Cardiac ventricle fibroblast (primary cell): Measurements from ENCODE around the gene RBKS. TPM values are rescaled to one million over a fixed set of nuclear protein-coding genes. Genes with fewer than 3 reads are reported as not detected.

Source experiments
- total RNA-seq: library from RNA; depleted of rRNA; stranded (reverse); fragments of >200 nt; gene quantifications from 2 replicates; pipeline ENCODE4 v1.2.3, GENCODE V29; 2015

The RBKS gene
- 0.75 and 1.3 TPM in 2 replicates for total RNA-seq

DNA sequence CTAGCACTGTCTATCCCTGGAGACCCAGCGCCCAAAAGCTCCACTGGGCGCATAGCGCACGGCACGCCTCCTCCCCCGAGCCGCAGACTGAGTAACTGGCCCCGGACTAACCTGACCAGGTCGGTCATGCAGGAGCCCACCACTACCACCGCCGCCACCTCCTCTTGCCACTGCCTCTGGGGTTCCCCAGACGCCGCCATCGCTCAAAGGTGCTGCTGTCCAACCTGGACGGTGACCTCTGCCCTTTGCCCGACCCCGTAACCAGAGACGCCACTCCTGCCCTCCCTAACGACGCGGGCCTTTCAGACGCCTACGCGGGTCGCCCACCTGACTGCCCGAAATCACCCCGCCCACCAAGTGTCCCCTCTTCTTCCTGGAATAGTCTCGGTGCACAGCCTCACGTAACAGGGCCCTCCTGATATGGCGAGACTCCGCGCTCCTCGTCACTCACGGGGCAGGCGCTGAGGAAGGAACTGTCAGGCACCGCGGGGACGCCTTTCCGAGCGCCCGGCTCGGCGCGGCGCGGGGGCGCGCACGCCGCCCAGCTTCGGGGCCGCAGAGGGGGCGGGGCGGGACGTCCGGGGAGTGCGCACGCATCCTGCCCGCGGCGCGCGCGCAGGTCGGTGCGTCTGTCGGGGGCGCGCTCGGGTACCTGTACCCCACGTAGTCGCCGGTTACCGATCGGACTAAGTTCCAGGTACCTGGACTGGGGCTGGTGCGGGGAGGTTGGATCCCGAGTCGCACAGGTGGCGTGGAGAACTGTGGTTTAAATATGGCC lies at the start of gene RBKS, which contains the start of gene BABAM2:
Gene RBKS (minus strand): TSS at position 242 of the 778 bp plus-strand sequence. CDS start 42 bp downstream, at position 200.
Gene BABAM2 (plus strand): TSS at position 584 of the 778 bp plus-strand sequence. CDS start 3,828 bp downstream, outside the sequence.

DNA sequence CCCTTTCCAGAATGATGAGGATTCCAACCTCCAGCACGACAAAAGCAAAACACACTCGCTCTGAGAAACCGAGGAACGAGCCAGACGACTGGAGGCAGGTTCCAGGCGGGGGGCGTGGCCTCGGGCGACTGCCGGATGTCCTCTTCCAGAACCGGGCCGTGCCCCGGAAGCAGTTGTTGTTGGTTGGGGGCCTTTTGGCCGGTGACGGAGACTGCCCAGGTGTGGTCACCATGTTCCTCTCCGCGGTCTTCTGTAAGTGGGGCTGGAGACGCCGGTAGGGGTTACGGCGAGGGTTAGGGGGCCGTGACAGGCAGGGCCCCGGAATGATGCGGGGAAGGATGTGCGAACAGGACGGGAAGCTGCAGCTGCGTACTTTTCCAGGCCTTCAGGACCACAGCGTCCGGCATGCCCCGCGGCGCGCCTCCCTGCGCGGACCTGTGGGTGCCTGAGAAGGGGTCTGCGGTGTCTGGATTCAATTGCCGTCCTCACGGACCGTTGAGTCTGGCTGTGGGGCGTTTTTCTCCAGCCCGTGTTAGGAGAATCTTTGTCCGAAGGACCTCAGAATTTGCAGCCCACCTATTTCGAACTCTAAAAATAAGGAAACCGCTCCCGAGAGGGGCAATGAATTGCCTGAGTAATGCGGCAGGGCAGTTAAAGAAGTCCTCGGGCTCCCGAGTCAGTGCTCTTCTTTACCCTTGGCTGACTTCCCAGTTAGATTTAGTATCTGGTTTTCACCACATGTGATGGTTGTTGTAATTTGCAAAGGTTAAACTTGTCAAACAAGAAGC lies 118.4 kb downstream of the RBKS start, which contains the start of gene MRPL33:
Gene MRPL33 (plus strand): TSS at position 172 of the 788 bp plus-strand sequence. CDS start 59 bp downstream, at position 231.

Other genes starting within 250 kb of the RBKS start
- gene SUPT7L, start 226.8 kb downstream of the RBKS start, total RNA-seq: 10.0 and 12.2 TPM in 2 replicates
- gene SLC4A1AP, start 226.5 kb downstream of the RBKS start, total RNA-seq: 11.2 and 12.2 TPM in 2 replicates
- gene MRPL33, start 118.7 kb downstream of the RBKS start, total RNA-seq: 98.1 and 106 TPM in 2 replicates
- 22.8 and 23.5 TPM in 2 replicates for gene BABAM2, start 342 bp upstream of the RBKS start, total RNA-seq